PC-9 (cell line): Measurements from ENCODE around the gene IL4R.

Experiments
- CTCF ChIP-seq: fragments of 200-600 bp; sonication (generic); conservative IDR thresholded peaks from 2 replicates; pipeline ENCODE4 v1.6.1; 2017; ENCODE audit warnings: mixed run types, antibody characterized with exemption, mild to moderate bottlenecking, moderate library complexity
- EZH2 ChIP-seq: fragments of 200-600 bp; sonication (generic); IDR thresholded peaks from 2 replicates; pipeline ENCODE4 v1.8.0; 2017; ENCODE audit warnings: antibody characterized with exemption, low read depth

GRCh38 chr16:27340654-27341053 lies 26.9 kb downstream of the IL4R start:
- no peak for TF ChIP-seq CTCF
- no peak for TF ChIP-seq EZH2
